AG20443 (cell line): ENCODE results near the gene KCTD1.

ENCODE experiments used
- DNase-seq: peaks from one replicate; pipeline ENCODE4 v3.0.0; 2012; ENCODE audit warnings: low spot score, mixed read lengths

KCTD1 gene

GRCh38 chr18:26480897-26481795 lies 67.2 kb downstream of the KCTD1 start:
- peak; percentile 72 for DNase-seq

- DNase-seq = peak; percentile 32
Observed at GRCh38 chr18:26479681-26480079, 68.7 kb downstream of the KCTD1 start.

- DNase-seq = no peak
Observed at GRCh38 chr18:26479065-26479680, 69.2 kb downstream of the KCTD1 start.

- DNase-seq = no peak
Observed at GRCh38 chr18:26477828-26478466, 70.4 kb downstream of the KCTD1 start.

GRCh38 chr18:26476697-26477096 lies 71.7 kb downstream of the KCTD1 start:
- no peak for DNase-seq

GRCh38 chr18:26474542-26474941 lies 73.8 kb downstream of the KCTD1 start:
- DNase-seq = no peak

- DNase-seq = no peak
Observed at GRCh38 chr18:26473672-26474071, 74.7 kb downstream of the KCTD1 start.

- no peak for DNase-seq
Observed at GRCh38 chr18:26471826-26472225, 76.5 kb downstream of the KCTD1 start.

GRCh38 chr18:26471027-26471426 lies 77.3 kb downstream of the KCTD1 start:
- no peak for DNase-seq

GRCh38 chr18:26470011-26470637 lies 78.2 kb downstream of the KCTD1 start:
- DNase-seq = no peak

- DNase-seq = no peak
Observed at GRCh38 chr18:26468931-26469340, 79.4 kb downstream of the KCTD1 start.

- no peak for DNase-seq
Observed at GRCh38 chr18:26466026-26466425, 82.3 kb downstream of the KCTD1 start.

GRCh38 chr18:26465431-26465830 lies 82.9 kb downstream of the KCTD1 start:
- no peak for DNase-seq

- DNase-seq = no peak
Observed at GRCh38 chr18:26464128-26465011, 84.0 kb downstream of the KCTD1 start.

GRCh38 chr18:26462355-26462754 lies 86.0 kb downstream of the KCTD1 start:
- no peak for DNase-seq

GRCh38 chr18:26461405-26461804 lies 86.9 kb downstream of the KCTD1 start:
- DNase-seq = no peak

GRCh38 chr18:26460449-26461091 lies 87.8 kb downstream of the KCTD1 start:
- no peak for DNase-seq

GRCh38 chr18:26459884-26460283 lies 88.5 kb downstream of the KCTD1 start:
- DNase-seq = no peak

GRCh38 chr18:26459340-26459739 lies 89.0 kb downstream of the KCTD1 start:
- DNase-seq = no peak

GRCh38 chr18:26458526-26459232 lies 89.7 kb downstream of the KCTD1 start:
- peak; percentile 59 for DNase-seq
